Measurements from ENCODE around the gene FCHSD2.

DNA sequence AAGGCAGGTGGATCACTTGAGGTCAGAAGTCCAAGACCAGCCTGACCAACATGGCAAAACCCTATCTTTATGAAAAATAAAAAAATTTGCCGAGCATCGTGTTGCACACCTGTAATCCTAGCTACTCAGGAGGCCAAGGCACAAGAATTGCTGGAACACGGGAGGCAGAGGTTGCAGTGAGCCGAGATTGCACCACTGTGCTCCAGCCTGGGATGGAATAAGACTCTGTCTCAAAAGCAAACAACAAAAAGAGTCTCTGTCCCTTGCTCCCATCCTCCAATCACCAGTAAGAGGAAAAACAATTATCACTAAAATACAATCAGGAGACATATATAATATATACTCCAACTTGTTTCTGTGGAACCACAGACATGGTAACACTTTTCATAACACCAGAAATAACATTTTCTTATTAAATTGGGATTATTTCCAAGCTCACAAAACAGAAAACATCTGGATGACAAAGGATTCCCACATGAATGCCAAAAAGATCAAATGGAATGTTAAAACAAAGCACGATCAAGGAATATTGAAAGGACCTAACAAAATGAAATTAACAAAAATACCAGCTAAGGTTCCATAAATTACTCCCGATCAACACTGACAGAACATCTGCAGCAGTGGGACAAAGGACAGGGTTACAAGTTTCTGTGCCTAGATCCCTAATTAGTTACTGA lies 15.2 kb downstream of the FCHSD2 start:
- TF ChIP-seq WT1 (tag by site-specific recombination; IDR thresholded peaks at IDR 0.05) = no peak
- TF ChIP-seq, protein P1, sequence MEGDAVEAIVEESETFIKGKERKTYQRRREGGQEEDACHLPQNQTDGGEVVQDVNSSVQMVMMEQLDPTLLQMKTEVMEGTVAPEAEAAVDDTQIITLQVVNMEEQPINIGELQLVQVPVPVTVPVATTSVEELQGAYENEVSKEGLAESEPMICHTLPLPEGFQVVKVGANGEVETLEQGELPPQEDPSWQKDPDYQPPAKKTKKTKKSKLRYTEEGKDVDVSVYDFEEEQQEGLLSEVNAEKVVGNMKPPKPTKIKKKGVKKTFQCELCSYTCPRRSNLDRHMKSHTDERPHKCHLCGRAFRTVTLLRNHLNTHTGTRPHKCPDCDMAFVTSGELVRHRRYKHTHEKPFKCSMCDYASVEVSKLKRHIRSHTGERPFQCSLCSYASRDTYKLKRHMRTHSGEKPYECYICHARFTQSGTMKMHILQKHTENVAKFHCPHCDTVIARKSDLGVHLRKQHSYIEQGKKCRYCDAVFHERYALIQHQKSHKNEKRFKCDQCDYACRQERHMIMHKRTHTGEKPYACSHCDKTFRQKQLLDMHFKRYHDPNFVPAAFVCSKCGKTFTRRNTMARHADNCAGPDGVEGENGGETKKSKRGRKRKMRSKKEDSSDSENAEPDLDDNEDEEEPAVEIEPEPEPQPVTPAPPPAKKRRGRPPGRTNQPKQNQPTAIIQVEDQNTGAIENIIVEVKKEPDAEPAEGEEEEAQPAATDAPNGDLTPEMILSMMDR (tag by site-specific recombination; IDR thresholded peaks at IDR 0.05) = no peak
- TF ChIP-seq, protein P2, sequence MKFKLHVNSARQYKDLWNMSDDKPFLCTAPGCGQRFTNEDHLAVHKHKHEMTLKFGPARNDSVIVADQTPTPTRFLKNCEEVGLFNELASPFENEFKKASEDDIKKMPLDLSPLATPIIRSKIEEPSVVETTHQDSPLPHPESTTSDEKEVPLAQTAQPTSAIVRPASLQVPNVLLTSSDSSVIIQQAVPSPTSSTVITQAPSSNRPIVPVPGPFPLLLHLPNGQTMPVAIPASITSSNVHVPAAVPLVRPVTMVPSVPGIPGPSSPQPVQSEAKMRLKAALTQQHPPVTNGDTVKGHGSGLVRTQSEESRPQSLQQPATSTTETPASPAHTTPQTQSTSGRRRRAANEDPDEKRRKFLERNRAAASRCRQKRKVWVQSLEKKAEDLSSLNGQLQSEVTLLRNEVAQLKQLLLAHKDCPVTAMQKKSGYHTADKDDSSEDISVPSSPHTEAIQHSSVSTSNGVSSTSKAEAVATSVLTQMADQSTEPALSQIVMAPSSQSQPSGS (tag by site-specific recombination; IDR thresholded peaks at IDR 0.05; ENCODE audit: low read depth) = no peak
- no peak for TF ChIP-seq YY2 (tag by site-specific recombination; IDR thresholded peaks at IDR 0.05)
- TF ChIP-seq RBAK (tag by site-specific recombination; IDR thresholded peaks at IDR 0.05) = no peak
- no peak for TF ChIP-seq HOXC10 (CRISPR knock-in tag; IDR thresholded peaks at IDR 0.05)
- no peak for TF ChIP-seq ZNF24 (tag by site-specific recombination; IDR thresholded peaks at IDR 0.05)

Data from HEK293 (cell line).